Colonic mucosa (tissue), 4 donors: Measurements from ENCODE around the gene DET1. TPM values are rescaled to one million over a fixed set of nuclear protein-coding genes. Genes with fewer than 3 reads are reported as not detected.

Source experiments
- DNase-seq: peaks from one replicate; pipeline ENCODE4 v3.0.0-alpha.2; 2020
- H3K27ac ChIP-seq: fragments of 200-600 bp; one replicate; pipeline ENCODE4 v1.8.0; 2021
- H3K27me3 ChIP-seq: fragments of 200-600 bp; one replicate; pipeline ENCODE4 v1.8.0; 2021
- H3K36me3 ChIP-seq: fragments of 200-600 bp; one replicate; pipeline ENCODE4 v1.8.0; 2021
- H3K4me1 ChIP-seq: fragments of 200-600 bp; one replicate; pipeline ENCODE4 v1.8.0; 2021; ENCODE audit warnings: mild to moderate bottlenecking
- H3K4me3 ChIP-seq: fragments of 200-600 bp; one replicate; pipeline ENCODE4 v1.8.0; 2021
- H3K9ac ChIP-seq, 2 donors: one replicate each; pipeline ENCODE4 v1.7.0; 2013; ENCODE audit warnings: control low read depth in 2 of 2, low read depth in 2 of 2, low read length in 2 of 2
- H3K9me3 ChIP-seq: fragments of 200-600 bp; one replicate; pipeline ENCODE4 v1.8.0; 2021
- CTCF ChIP-seq: fragments of 200-600 bp; IDR thresholded peaks from one replicate; pipeline ENCODE4 v1.8.0; 2022; ENCODE audit warnings: antibody characterized with exemption, mild to moderate bottlenecking
- intact Hi-C: fragments of 100-400 bp; cut with DNase I; formaldehyde crosslinking; loops from one replicate; pipeline ENCODE4 v1.14.1; 2022
- total RNA-seq, 2 donors: library from RNA; stranded (reverse); fragmentation: NEBNext Ultra II Directional in 1 of 2; extraction: Animal tissue kit (Norgen Biotek cat#: 25700) in 1 of 2; gene quantifications; one replicate each; pipeline ENCODE4 v1.2.1, GENCODE V29; 2021
- donor health status: healthy.
- donor health status: DM: no; HTN: no; CAD: no.
- donor health status: DM: no; HTN: no; CAD: no.

Gene DET1
- total RNA-seq, 2 donors from 2014 or later, result 4.6 to 4.9 TPM

DNA sequence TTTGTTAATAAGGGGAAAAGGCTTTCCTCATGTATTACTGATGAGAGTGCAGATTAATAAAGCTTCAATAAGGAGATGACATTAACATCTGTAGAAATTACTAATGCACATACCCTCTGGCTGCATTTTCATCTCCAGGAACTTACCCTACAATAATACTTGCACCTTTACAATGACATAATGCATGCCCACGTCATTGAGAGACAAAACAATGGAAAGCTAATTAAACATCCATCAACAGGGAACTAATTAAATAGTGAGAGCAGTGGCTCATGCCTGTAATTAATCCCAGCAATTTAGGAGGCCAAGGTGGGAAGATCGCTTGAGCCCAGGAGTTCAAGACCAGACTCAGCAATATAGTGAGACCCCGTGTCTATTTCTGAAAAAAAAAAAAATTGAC lies 32.8 kb upstream of the DET1 start:
- Histone ChIP-seq H3K9ac (no peak overlapping the region), H3K27me3 (no peaks in the 10 kb centered on the region), H3K27ac (no peak overlapping the region), H3K4me1 (no peaks in the 10 kb centered on the region), H3K4me3 (no peak overlapping the region), H3K9me3 (no peaks in the 10 kb centered on the region), H3K36me3 (no peaks in the 10 kb centered on the region)
- intact Hi-C loops, result no loop called here
- DNase-seq, result no peak
- no peak for TF ChIP-seq CTCF

GRCh38 chr15:88574655-88575054 lies 28.2 kb upstream of the DET1 start:
- H3K9me3 ChIP-seq, result no peaks in the 10 kb centered on the region
- H3K27ac ChIP-seq, result no peak overlapping the region
- no peaks in the 10 kb centered on the region for H3K36me3 ChIP-seq
- DNase-seq, result no peak
- no peak overlapping the region for H3K4me3 ChIP-seq
- H3K9ac ChIP-seq, result no peak overlapping the region
- H3K4me1 ChIP-seq, result no peaks in the 10 kb centered on the region
- TF ChIP-seq CTCF, result no peak
- no peaks in the 10 kb centered on the region for H3K27me3 ChIP-seq
- intact Hi-C loops, result no loop called here

- H3K4me3 ChIP-seq, result no peak overlapping the region
- TF ChIP-seq CTCF, result no peak
- H3K27ac ChIP-seq, result no peak overlapping the region
- no peak overlapping the region for H3K9ac ChIP-seq
- no peaks in the 10 kb centered on the region for H3K9me3 ChIP-seq
- no peak for DNase-seq
- H3K4me1 ChIP-seq, result no peaks in the 10 kb centered on the region
- intact Hi-C loops, result no loop called here
- H3K27me3 ChIP-seq, result no peaks in the 10 kb centered on the region
- H3K36me3 ChIP-seq, result no peaks in the 10 kb centered on the region
These were observed 27.6 kb upstream of the DET1 start for GRCh38 chr15:88574077-88574476.

DNA sequence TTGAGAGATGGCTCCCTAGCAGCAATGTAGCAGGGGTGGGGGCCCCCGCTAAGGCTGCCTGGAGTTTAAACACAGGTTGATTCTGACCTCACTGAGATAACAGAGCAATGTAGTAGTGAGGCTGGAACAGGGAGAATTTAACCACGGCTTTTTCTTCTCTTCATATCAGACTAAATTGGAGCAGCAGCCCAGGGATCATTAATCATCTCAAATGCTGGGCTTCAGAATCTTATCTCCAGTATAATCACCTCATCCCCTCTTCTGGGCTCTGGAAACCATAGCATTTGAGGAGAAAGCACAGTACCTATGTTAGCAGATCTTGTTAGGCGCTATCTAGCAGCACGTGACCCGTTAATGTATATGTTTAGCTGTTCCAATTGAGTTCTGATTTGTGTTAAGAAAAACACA lies 25.4 kb upstream of the DET1 start:
- Histone ChIP-seq H3K4me3 (no peak overlapping the region), H3K27me3 (no peaks in the 10 kb centered on the region), H3K4me1 (no peaks in the 10 kb centered on the region), H3K9me3 (no peaks in the 10 kb centered on the region), H3K36me3 (no peaks in the 10 kb centered on the region), H3K27ac (no peak overlapping the region), H3K9ac (no peak overlapping the region)
- DNase-seq, result no peak
- intact Hi-C loops, result no loop called here
- TF ChIP-seq CTCF, result no peak

DNA sequence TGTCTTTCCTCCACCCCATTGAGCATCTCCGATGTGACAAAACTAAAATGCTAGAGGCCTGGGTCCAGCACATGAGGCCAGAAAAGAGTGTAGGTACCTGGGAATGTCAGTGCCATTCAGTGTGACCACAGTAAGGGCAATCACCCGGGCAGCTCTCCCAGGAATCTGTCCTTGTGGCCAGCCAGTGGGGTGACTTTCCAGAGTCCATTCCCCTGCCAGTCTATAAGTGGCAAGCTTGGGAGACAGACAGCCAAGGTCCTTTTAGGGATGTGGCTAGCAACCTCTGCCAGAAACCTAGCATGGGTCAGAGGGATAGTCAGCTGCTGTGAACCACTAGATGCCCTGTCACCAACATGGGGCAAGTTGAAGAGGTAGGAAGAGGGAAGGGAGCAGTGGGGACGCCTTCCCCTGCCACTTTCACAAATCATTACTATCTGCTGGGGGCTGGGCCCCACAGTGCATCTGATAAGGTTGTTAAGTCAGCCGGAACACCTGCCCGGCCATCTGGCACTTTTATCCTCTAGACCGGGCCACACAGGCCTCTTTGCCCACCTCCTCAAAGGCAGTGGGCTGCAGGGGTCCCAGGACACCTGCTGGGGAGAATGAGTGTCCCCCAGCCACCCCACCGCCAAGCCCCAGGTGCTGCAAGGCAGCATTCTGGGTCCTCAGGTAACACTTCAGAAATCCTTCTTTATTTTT lies 24.8 kb upstream of the DET1 start:
- Histone ChIP-seq H3K4me1 (no peaks in the 10 kb centered on the region), H3K27me3 (no peaks in the 10 kb centered on the region), H3K36me3 (no peaks in the 10 kb centered on the region), H3K9ac (no peak overlapping the region), H3K9me3 (no peaks in the 10 kb centered on the region), H3K4me3 (no peak overlapping the region), H3K27ac (no peak overlapping the region)
- intact Hi-C loops, result no loop called here
- DNase-seq, result no peak
- TF ChIP-seq CTCF, result no peak
